Gastrocnemius medialis (tissue), 4 donors: Measurements from ENCODE around the gene BTBD3.

Experiments used
- POLR2A ChIP-seq, 2 donors: fragments of 450-650 bp; IDR thresholded peaks; one replicate each; pipeline ENCODE4 v1.6.1; 2017; ENCODE audit warnings: antibody characterized with exemption in 2 of 2, mild to moderate bottlenecking in 2 of 2, moderate library complexity in 2 of 2
- TF ChIP-seq, protein P1 (sequence below), 5 experiments: fragments of 450-650 bp in 3 of 5; fragments of 200-600 bp in 2 of 5; sonication (generic) in 2 of 5; IDR thresholded peaks in 4 of 5; conservative IDR thresholded peaks in 1 of 5; 1 replicate in 4 of 5; 2 replicates in 1 of 5; pipeline ENCODE4 v1.5.1; 2016 to 2019; ENCODE audit warnings: antibody characterized with exemption in 5 of 5, mild to moderate bottlenecking in 3 of 5, moderate library complexity in 3 of 5

DNA sequence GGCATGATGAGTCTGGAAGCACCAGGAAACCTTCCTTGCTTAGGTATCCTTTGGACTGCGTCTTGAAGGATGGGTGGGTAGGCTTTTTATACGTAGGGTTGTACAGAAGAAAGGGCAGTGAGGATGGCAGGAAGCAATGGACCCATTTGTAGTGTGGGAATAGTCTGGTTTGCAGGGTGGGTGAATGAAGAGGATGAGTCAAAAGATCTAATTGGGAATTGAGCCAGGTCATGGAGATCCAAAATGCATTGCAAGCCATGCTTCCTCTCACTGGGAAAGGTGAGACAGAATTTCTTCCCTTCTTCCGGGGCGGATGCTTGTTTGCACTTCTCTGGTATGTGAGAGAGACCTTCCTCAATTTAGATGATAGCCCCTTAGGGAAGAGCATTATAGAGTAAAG is 10.1 kb upstream of the BTBD3 start:
- TF ChIP-seq, protein P1, sequence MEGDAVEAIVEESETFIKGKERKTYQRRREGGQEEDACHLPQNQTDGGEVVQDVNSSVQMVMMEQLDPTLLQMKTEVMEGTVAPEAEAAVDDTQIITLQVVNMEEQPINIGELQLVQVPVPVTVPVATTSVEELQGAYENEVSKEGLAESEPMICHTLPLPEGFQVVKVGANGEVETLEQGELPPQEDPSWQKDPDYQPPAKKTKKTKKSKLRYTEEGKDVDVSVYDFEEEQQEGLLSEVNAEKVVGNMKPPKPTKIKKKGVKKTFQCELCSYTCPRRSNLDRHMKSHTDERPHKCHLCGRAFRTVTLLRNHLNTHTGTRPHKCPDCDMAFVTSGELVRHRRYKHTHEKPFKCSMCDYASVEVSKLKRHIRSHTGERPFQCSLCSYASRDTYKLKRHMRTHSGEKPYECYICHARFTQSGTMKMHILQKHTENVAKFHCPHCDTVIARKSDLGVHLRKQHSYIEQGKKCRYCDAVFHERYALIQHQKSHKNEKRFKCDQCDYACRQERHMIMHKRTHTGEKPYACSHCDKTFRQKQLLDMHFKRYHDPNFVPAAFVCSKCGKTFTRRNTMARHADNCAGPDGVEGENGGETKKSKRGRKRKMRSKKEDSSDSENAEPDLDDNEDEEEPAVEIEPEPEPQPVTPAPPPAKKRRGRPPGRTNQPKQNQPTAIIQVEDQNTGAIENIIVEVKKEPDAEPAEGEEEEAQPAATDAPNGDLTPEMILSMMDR (IDR thresholded peaks at IDR 0.05 in 4 of 5, conservative IDR thresholded peaks at IDR 0.05 in 1 of 5): no peak
- no peak for TF ChIP-seq POLR2A (IDR thresholded peaks at IDR 0.05)
